Endothelial cell of umbilical vein (primary cell): ENCODE data around the gene JAG2.

Source experiments
- EZH2 ChIP-seq: IDR thresholded peaks from 2 replicates; pipeline ENCODE4 v1.6.1; 2012; ENCODE audit warnings: borderline replicate concordance, low read depth, mild to moderate bottlenecking, moderate library complexity, low read length, inconsistent platforms; ENCODE audit not compliant: severe bottlenecking
- POLR2A ChIP-seq: IDR thresholded peaks from 2 replicates; pipeline ENCODE4 v1.6.1; 2012; ENCODE audit warnings: low read depth, mild to moderate bottlenecking, control low read depth, low read length

- TF ChIP-seq EZH2 (no peak), POLR2A (no peak)
Measured at GRCh38 chr14:105185973-105186372, 17.4 kb upstream of the JAG2 start.
